Hepatocyte (in vitro differentiated cells): ENCODE measurements around the gene CYP3A4. TPM values are rescaled to one million over a fixed set of nuclear protein-coding genes. Genes with fewer than 3 reads are reported as not detected.
A peak's percentile ranks its signal among the peaks of the same experiment; 100 is the strongest.

Experiments used
- DNase-seq: peaks from one replicate; pipeline ENCODE4 v3.0.0-alpha.2; 2016; ENCODE audit warnings: low spot score
- H2AFZ ChIP-seq: fragments of 200-600 bp; sonication (generic); 2 replicates; pipeline ENCODE4 v1.6.0; 2016; ENCODE audit warnings: antibody characterized with exemption, mild to moderate bottlenecking
- H3K27ac ChIP-seq: fragments of 200-600 bp; sonication (generic); 2 replicates; pipeline ENCODE4 v1.5.1; 2016; ENCODE audit warnings: mild to moderate bottlenecking
- H3K27me3 ChIP-seq: fragments of 200-600 bp; sonication (generic); 2 replicates; pipeline ENCODE4 v1.6.1; 2016
- H3K36me3 ChIP-seq: fragments of 200-600 bp; sonication (generic); replicated peaks from 2 replicates; pipeline ENCODE4 v1.5.1; 2016; ENCODE audit warnings: low read depth; ENCODE audit not compliant: insufficient read depth
- H3K4me1 ChIP-seq: fragments of 200-600 bp; sonication (generic); 2 replicates; pipeline ENCODE4 v1.5.1; 2016; ENCODE audit warnings: mild to moderate bottlenecking, moderate library complexity; ENCODE audit not compliant: insufficient read depth
- H3K4me2 ChIP-seq: fragments of 200-600 bp; sonication (generic); 2 replicates; pipeline ENCODE4 v1.6.0; 2016
- H3K4me3 ChIP-seq: fragments of 200-600 bp; sonication (generic); 2 replicates; pipeline ENCODE4 v1.5.1; 2016; ENCODE audit warnings: mild to moderate bottlenecking
- H3K79me2 ChIP-seq: fragments of 200-600 bp; sonication (generic); 2 replicates; pipeline ENCODE4 v1.6.0; 2017; ENCODE audit warnings: mild to moderate bottlenecking
- H3K9me2 ChIP-seq: fragments of 200-600 bp; sonication (generic); replicated peaks from 2 replicates; pipeline ENCODE4 v1.6.0; 2017; ENCODE audit warnings: mild to moderate bottlenecking; ENCODE audit not compliant: insufficient read depth
- H3K9me3 ChIP-seq: fragments of 200-600 bp; sonication (generic); 2 replicates; pipeline ENCODE4 v1.5.1; 2016; ENCODE audit warnings: low read depth, mild to moderate bottlenecking
- H4K20me1 ChIP-seq: fragments of 200-600 bp; sonication (generic); 2 replicates; pipeline ENCODE4 v1.6.0; 2016; ENCODE audit warnings: mild to moderate bottlenecking; ENCODE audit not compliant: insufficient read depth, poor library complexity, severe bottlenecking
- CTCF ChIP-seq: fragments of 200-600 bp; sonication (generic); IDR thresholded peaks from 2 replicates; pipeline ENCODE4 v1.5.1; 2016; ENCODE audit warnings: antibody characterized with exemption, mild to moderate bottlenecking; ENCODE audit not compliant: poor library complexity
- EZH2 ChIP-seq: fragments of 200-600 bp; sonication (generic); IDR thresholded peaks from 2 replicates; pipeline ENCODE4 v1.6.1; 2016; ENCODE audit warnings: antibody characterized with exemption, mild to moderate bottlenecking, borderline replicate concordance
- EZH2phosphoT487 ChIP-seq: fragments of 200-600 bp; sonication (generic); IDR thresholded peaks from one replicate; pipeline ENCODE4 v1.6.1; 2018; ENCODE audit warnings: antibody characterized with exemption, mild to moderate bottlenecking, low read depth, moderate library complexity; ENCODE audit not compliant: unreplicated experiment, severe bottlenecking
- WGBS: methylation state at CpG from one replicate; pipeline ENCODE4 v1.1.6; 2016; ENCODE audit warnings: low lambda C conversion rate; ENCODE audit errors: missing lambda C conversion rate; 5-methylcytosine and 5-hydroxymethylcytosine counted together
- polyA plus RNA-seq: library from polyadenylated mRNA; unstranded; fragments of >200 nt; fragmentation: Nextera tagmentation; extraction: Ambion mirVana; gene quantifications from 2 replicates; pipeline ENCODE4 v1.2.1, GENCODE V29; 2016
- total RNA-seq: library from RNA; depleted of rRNA; stranded (reverse); fragments of >200 nt; gene quantifications from 2 replicates; pipeline ENCODE4 v1.2.3, GENCODE V29; 2014

CYP3A4 gene
- total and polyA plus RNA-seq, 2 experiments from 2014 or later, result 42.2 to 43.4 TPM

- Histone ChIP-seq H3K79me2 (no peaks in the 10 kb centered on the region), H3K9me3 (no peaks in the 10 kb centered on the region), H3K4me1 (peaks cover 42% of the 10 kb centered on the region), H3K27ac (peak overlapping the region; percentile 93), H4K20me1 (no peaks in the 10 kb centered on the region), H3K27me3 (no peaks in the 10 kb centered on the region), H3K36me3 (no peaks in the 10 kb centered on the region), H3K4me2 (no peak overlapping the region), H2AFZ (no peak overlapping the region), H3K9me2 (no peaks in the 10 kb centered on the region), H3K4me3 (no peak overlapping the region)
- no peak for TF ChIP-seq EZH2phosphoT487
- no peak for TF ChIP-seq CTCF
- TF ChIP-seq EZH2, result no peak
- no peak for DNase-seq
Observed at GRCh38 chr7:99825873-99826272, 41.9 kb upstream of the CYP3A4 start.

GRCh38 chr7:99825452-99825851 is 41.5 kb upstream of the CYP3A4 start:
- Histone ChIP-seq H2AFZ (no peak overlapping the region), H3K4me2 (peak overlapping the region; percentile 7), H3K4me3 (no peak overlapping the region), H3K9me3 (no peaks in the 10 kb centered on the region), H3K36me3 (no peaks in the 10 kb centered on the region), H3K27me3 (no peaks in the 10 kb centered on the region), H3K27ac (peak overlapping the region; percentile 93), H3K4me1 (peaks cover 42% of the 10 kb centered on the region), H4K20me1 (no peaks in the 10 kb centered on the region), H3K79me2 (no peaks in the 10 kb centered on the region), H3K9me2 (no peaks in the 10 kb centered on the region)
- peak; percentile 21 for DNase-seq
- WGBS, result 44% methylated on average over 1 of the region's 1 CpG
- TF ChIP-seq EZH2phosphoT487 (no peak), EZH2 (no peak), CTCF (no peak)

GRCh38 chr7:99824091-99824490 is 40.1 kb upstream of the CYP3A4 start:
- H3K27ac ChIP-seq, result peak overlapping the region; percentile 93
- H3K4me3 ChIP-seq, result no peak overlapping the region
- no peak overlapping the region for H3K4me2 ChIP-seq
- no peaks in the 10 kb centered on the region for H4K20me1 ChIP-seq
- TF ChIP-seq EZH2, result no peak
- H3K36me3 ChIP-seq, result no peaks in the 10 kb centered on the region
- peaks cover 40% of the 10 kb centered on the region for H3K4me1 ChIP-seq
- no peaks in the 10 kb centered on the region for H3K9me2 ChIP-seq
- no peaks in the 10 kb centered on the region for H3K79me2 ChIP-seq
- H3K9me3 ChIP-seq, result no peaks in the 10 kb centered on the region
- no peaks in the 10 kb centered on the region for H3K27me3 ChIP-seq
- no peak overlapping the region for H2AFZ ChIP-seq
- DNase-seq, result no peak
- 96% methylated on average over 3 of the region's 3 CpGs for WGBS

- Histone ChIP-seq H3K4me1 (peaks cover 35% of the 10 kb centered on the region), H3K36me3 (no peaks in the 10 kb centered on the region), H3K79me2 (no peaks in the 10 kb centered on the region), H4K20me1 (no peaks in the 10 kb centered on the region), H2AFZ (no peak overlapping the region), H3K9me2 (no peaks in the 10 kb centered on the region), H3K9me3 (no peaks in the 10 kb centered on the region), H3K4me2 (no peak overlapping the region), H3K27ac (no peak overlapping the region), H3K27me3 (no peaks in the 10 kb centered on the region), H3K4me3 (no peak overlapping the region)
- no peak for DNase-seq
- WGBS, result 93% methylated on average over 4 of the region's 4 CpGs
- no peak for TF ChIP-seq CTCF
- no peak for TF ChIP-seq EZH2phosphoT487
- TF ChIP-seq EZH2, result no peak
Observed at GRCh38 chr7:99822731-99823718, 39.0 kb upstream of the CYP3A4 start.
